H1 (cell line): ENCODE results near the gene ZNF479. TPM values are rescaled to one million over a fixed set of nuclear protein-coding genes. Genes with fewer than 3 reads are reported as not detected.

ENCODE experiments used
- CTCF ChIA-PET: fragments of 300-600 bp; sonication (Branson Sonifier 250); formaldehyde crosslinking; loops from one replicate; lab custom pipeline; 2021; ENCODE audit not compliant: partially characterized antibody; lab: Charles Lee
- POLR2A ChIA-PET: fragments of 300-600 bp; sonication (Branson Sonifier 250); formaldehyde crosslinking; loops from one replicate; lab custom pipeline; 2021; ENCODE audit warnings: inconsistent platforms; ENCODE audit not compliant: partially characterized antibody; lab: Charles Lee
- DNase-seq, 2 experiments: peaks; one replicate each; pipeline versions ENCODE4 v3.0.0 to v3.0.0-alpha.2; 2010 to 2022; ENCODE audit warnings: low spot score in 2 of 2, low read depth in 1 of 2, mixed read lengths in 1 of 2
- FAIRE-seq: peaks from 2 replicates; lab custom pipeline; 2011; peaks lifted over from hg19 to GRCh38; lab: Jason Lieb, UNC
- H2AFZ ChIP-seq: 2 replicates; pipeline ENCODE4 v1.8.1; 2012; ENCODE audit warnings: low read length, inconsistent platforms
- H2AK5ac ChIP-seq: 2 replicates; pipeline ENCODE4 v1.6.1; 2013; ENCODE audit warnings: low read depth, low read length
- H2BK120ac ChIP-seq: replicated peaks from 2 replicates; pipeline ENCODE3; 2013; ENCODE audit warnings: low read depth, low read length, inconsistent platforms
- H2BK12ac ChIP-seq: 2 replicates; pipeline ENCODE4 v1.6.1; 2013; ENCODE audit warnings: low read depth, low read length
- H2BK15ac ChIP-seq: 2 replicates; pipeline ENCODE4 v1.6.1; 2013; ENCODE audit warnings: low read length
- H2BK20ac ChIP-seq: 2 replicates; pipeline ENCODE4 v1.6.1; 2013; ENCODE audit warnings: low read length
- H2BK5ac ChIP-seq: 2 replicates; pipeline ENCODE4 v1.6.1; 2013; ENCODE audit warnings: low read depth, low read length
- H3K14ac ChIP-seq: 2 replicates; pipeline ENCODE4 v1.6.1; 2013; ENCODE audit warnings: inconsistent platforms; ENCODE audit not compliant: insufficient read length
- H3K18ac ChIP-seq: 2 replicates; pipeline ENCODE4 v1.6.1; 2013; ENCODE audit warnings: low read length; ENCODE audit errors: extremely low read depth
- H3K23ac ChIP-seq: 2 replicates; pipeline ENCODE4 v1.6.1; 2013; ENCODE audit warnings: inconsistent platforms; ENCODE audit not compliant: insufficient read length
- H3K23me2 ChIP-seq: 2 replicates; pipeline ENCODE4 v1.6.1; 2013; ENCODE audit warnings: low read depth, low read length
- H3K27ac ChIP-seq: 2 replicates; pipeline ENCODE4 v1.6.1; 2011; ENCODE audit warnings: low read depth, low read length, inconsistent platforms
- H3K27me3 ChIP-seq, 4 experiments: replicated peaks in 1 of 4; 1 replicate in 1 of 4; 2 replicates in 3 of 4; pipeline versions ENCODE4 v1.6.1 to v1.8.1; 2011 to 2013; ENCODE audit warnings: low read length in 3 of 4, mild to moderate bottlenecking in 3 of 4, inconsistent platforms in 2 of 4, mixed read lengths in 2 of 4, moderate library complexity in 1 of 4; ENCODE audit not compliant: control insufficient read depth in 3 of 4, insufficient read depth in 3 of 4; ENCODE audit errors: extremely low read depth in 1 of 4
- H3K36me3 ChIP-seq, 4 experiments: 2 replicates each; pipeline versions ENCODE4 v1.6.1 to v1.8.1; 2011 to 2013; ENCODE audit warnings: mild to moderate bottlenecking in 4 of 4, low read length in 3 of 4, moderate library complexity in 2 of 4, control low read depth in 1 of 4, inconsistent platforms in 1 of 4; ENCODE audit not compliant: insufficient read depth in 4 of 4, control insufficient read depth in 2 of 4
- H3K4ac ChIP-seq: replicated peaks from 2 replicates; pipeline ENCODE3; 2013; ENCODE audit warnings: low read length, low read depth, mixed read lengths, inconsistent platforms; ENCODE audit not compliant: insufficient read length
- H3K4me1 ChIP-seq, 4 experiments: replicated peaks in 1 of 4; 1 replicate in 1 of 4; 2 replicates in 3 of 4; pipeline versions ENCODE4 v1.6.1 to v1.8.1; 2011 to 2013; ENCODE audit warnings: low read length in 3 of 4, inconsistent platforms in 2 of 4, mixed read lengths in 1 of 4; ENCODE audit not compliant: insufficient read depth in 4 of 4, control insufficient read depth in 3 of 4
- H3K4me2 ChIP-seq, 2 experiments: 2 replicates each; pipeline versions ENCODE4 v1.6.1 to v1.8.1; 2011 to 2013; ENCODE audit warnings: low read depth in 2 of 2, low read length in 2 of 2, control low read depth in 1 of 2, inconsistent platforms in 1 of 2, mild to moderate bottlenecking in 1 of 2; ENCODE audit not compliant: insufficient read depth in 1 of 2
- H3K4me3 ChIP-seq, 4 experiments: fragments of 200-600, 300-600 bp in 1 of 4; sonication (generic), shearing (Covaris generic), sonication (Bioruptor Twin) in 1 of 4; 2 replicates each; pipeline versions ENCODE4 v1.5.1 to v1.8.1; 2011 to 2016; ENCODE audit warnings: low read length in 4 of 4, low read depth in 3 of 4, control low read depth in 2 of 4, inconsistent platforms in 2 of 4, mild to moderate bottlenecking in 2 of 4, mixed read lengths in 1 of 4, moderate library complexity in 1 of 4; ENCODE audit not compliant: insufficient read depth in 2 of 4; ENCODE audit errors: extremely low read depth in 1 of 4
- H3K56ac ChIP-seq: replicated peaks from 2 replicates; pipeline ENCODE3; 2013; ENCODE audit warnings: low read depth, mild to moderate bottlenecking, mixed read lengths, low read length, inconsistent platforms; ENCODE audit not compliant: insufficient read length
- H3K79me1 ChIP-seq: 2 replicates; pipeline ENCODE4 v1.6.1; 2013; ENCODE audit warnings: low read depth, low read length, control low read depth
- H3K79me2 ChIP-seq, 2 experiments: 2 replicates each; pipeline versions ENCODE4 v1.6.1 to v1.8.1; 2012 to 2013; ENCODE audit warnings: low read length in 2 of 2, mild to moderate bottlenecking in 2 of 2, inconsistent platforms in 1 of 2; ENCODE audit not compliant: insufficient read depth in 2 of 2, control insufficient read depth in 1 of 2
- H3K9ac ChIP-seq, 4 experiments: replicated peaks in 1 of 4; 1 replicate in 1 of 4; 2 replicates in 3 of 4; pipeline versions ENCODE4 v1.6.1 to v1.8.1; 2011 to 2013; ENCODE audit warnings: low read depth in 3 of 4, low read length in 3 of 4, control low read depth in 2 of 4, mild to moderate bottlenecking in 2 of 4, moderate library complexity in 2 of 4, inconsistent platforms in 1 of 4; ENCODE audit errors: extremely low read depth in 1 of 4
- H3K9me3 ChIP-seq, 2 experiments: 2 replicates each; pipeline versions ENCODE4 v1.6.1 to v1.8.1; 2012 to 2013; ENCODE audit warnings: mild to moderate bottlenecking in 2 of 2, moderate library complexity in 2 of 2, control low read depth in 1 of 2, inconsistent platforms in 1 of 2, low read depth in 1 of 2, low read length in 1 of 2, mixed read lengths in 1 of 2; ENCODE audit not compliant: insufficient read depth in 2 of 2
- H4K20me1 ChIP-seq, 2 experiments: replicated peaks in 1 of 2; 2 replicates each; pipeline versions ENCODE3 to v1.8.1; 2011 to 2013; ENCODE audit warnings: inconsistent platforms in 2 of 2, low read length in 2 of 2, mild to moderate bottlenecking in 1 of 2; ENCODE audit not compliant: insufficient read depth in 2 of 2, control insufficient read depth in 1 of 2
- H4K5ac ChIP-seq: 2 replicates; pipeline ENCODE4 v1.6.1; 2013; ENCODE audit warnings: low read length, low read depth, mixed read lengths, inconsistent platforms; ENCODE audit not compliant: insufficient read length
- H4K8ac ChIP-seq: 2 replicates; pipeline ENCODE4 v1.8.0; 2013; ENCODE audit warnings: mild to moderate bottlenecking, moderate library complexity, low read length, inconsistent platforms; ENCODE audit not compliant: insufficient read depth; ENCODE audit errors: extremely low read depth
- H4K91ac ChIP-seq: replicated peaks from 2 replicates; pipeline ENCODE3; 2013; ENCODE audit warnings: low read length, mixed read lengths, inconsistent platforms; ENCODE audit not compliant: insufficient read length
- ASH2L ChIP-seq: fragments of 200-600, 300-600 bp; sonication (generic); IDR thresholded peaks from one replicate; pipeline ENCODE4 v1.7.1; 2017; ENCODE audit warnings: low read length
- BCL11A ChIP-seq, 2 experiments: IDR thresholded peaks; one replicate each; pipeline ENCODE4 v1.6.1; 2011; ENCODE audit warnings: low read depth in 2 of 2, low read length in 2 of 2, mild to moderate bottlenecking in 2 of 2
- CHD2 ChIP-seq: IDR thresholded peaks from 2 replicates; pipeline ENCODE4 v1.6.1; 2012; ENCODE audit warnings: low read length, improper control_type of control experiment
- EP300 ChIP-seq, 2 experiments: IDR thresholded peaks; 1 replicate in 1 of 2; 2 replicates in 1 of 2; pipeline ENCODE4 v1.6.1; 2011 to 2012; ENCODE audit warnings: low read depth in 2 of 2, low read length in 2 of 2, mild to moderate bottlenecking in 2 of 2, borderline replicate concordance in 1 of 2, inconsistent platforms in 1 of 2, moderate library complexity in 1 of 2
- EZH2 ChIP-seq: fragments of 200-600 bp; sonication (generic); IDR thresholded peaks from 2 replicates; pipeline ENCODE4 v1.7.1; 2012; ENCODE audit warnings: low read depth, mild to moderate bottlenecking, moderate library complexity, low read length, inconsistent platforms; ENCODE audit not compliant: severe bottlenecking
- HDAC6 ChIP-seq: IDR thresholded peaks from one replicate; pipeline ENCODE4 v1.7.1; 2012; ENCODE audit warnings: low read depth, mild to moderate bottlenecking, inconsistent platforms, low read length, moderate library complexity
- MAX ChIP-seq: IDR thresholded peaks from 2 replicates; pipeline ENCODE4 v1.6.1; 2012; ENCODE audit warnings: inconsistent platforms
- RAD21 ChIP-seq, 2 experiments: IDR thresholded peaks in 1 of 2; conservative IDR thresholded peaks in 1 of 2; 2 replicates each; pipeline ENCODE4 v1.6.1; 2011; ENCODE audit warnings: low read depth in 2 of 2, low read length in 2 of 2, improper control_type of control experiment in 1 of 2, inconsistent platforms in 1 of 2, mild to moderate bottlenecking in 1 of 2, moderate library complexity in 1 of 2
- RBBP5 ChIP-seq: IDR thresholded peaks from 2 replicates; pipeline ENCODE4 v1.7.1; 2012; ENCODE audit warnings: low read depth, mild to moderate bottlenecking, inconsistent platforms, low read length, moderate library complexity, borderline replicate concordance
- RFX5 ChIP-seq: IDR thresholded peaks from 2 replicates; pipeline ENCODE4 v1.6.1; 2011; ENCODE audit warnings: low read depth, low read length, improper control_type of control experiment, borderline replicate concordance
- SAP30 ChIP-seq: fragments of 300-600 bp; sonication (generic); IDR thresholded peaks from 2 replicates; pipeline ENCODE4 v1.7.1; 2012; ENCODE audit warnings: low read length, moderate library complexity, mild to moderate bottlenecking, inconsistent platforms; ENCODE audit not compliant: insufficient read depth, insufficient replicate concordance
- SIX5 ChIP-seq: IDR thresholded peaks from 2 replicates; pipeline ENCODE4 v1.6.1; 2011; ENCODE audit warnings: mild to moderate bottlenecking, low read depth, low read length
- SP1 ChIP-seq: IDR thresholded peaks from 2 replicates; pipeline ENCODE4 v1.6.1; 2011; ENCODE audit warnings: low read depth, low read length
- SRF ChIP-seq: IDR thresholded peaks from 2 replicates; pipeline ENCODE4 v1.6.1; 2011; ENCODE audit warnings: mild to moderate bottlenecking, low read depth, low read length, moderate library complexity
- TBP ChIP-seq: IDR thresholded peaks from 2 replicates; pipeline ENCODE4 v1.6.1; 2011; ENCODE audit warnings: low read depth, low read length, improper control_type of control experiment
- WGBS, 2 experiments: shearing (Covaris generic) in 1 of 2; methylation state at CpG; one replicate each; pipeline versions ENCODE4 v1.1.6 to v1.1.7; 2013 to 2015; ENCODE audit warnings: low lambda C conversion rate in 2 of 2, mixed read lengths in 2 of 2, inconsistent platforms in 1 of 2, low coverage in 1 of 2, missing lambda C conversion rate in 1 of 2; ENCODE audit not compliant: insufficient replicate concordance in 2 of 2, insufficient coverage in 1 of 2, insufficient read length in 1 of 2; ENCODE audit errors: extremely low coverage in 1 of 2, missing lambda C conversion rate in 1 of 2; 5-methylcytosine and 5-hydroxymethylcytosine counted together
- polyA plus RNA-seq, 7 experiments: library from polyadenylated mRNA; depleted of rRNA in 3 of 7; stranded (reverse) in 5 of 7; unstranded in 2 of 7; fragments of >200 nt in 5 of 7; fragments of 200-250 nt in 2 of 7; gene quantifications; 1 replicate in 5 of 7; 2 replicates in 1 of 7; 4 replicates in 1 of 7; pipeline versions ENCODE4 v1.2.1 to v1.2.3, GENCODE V29; 2011 to 2013; ENCODE audit warnings: missing spikeins in 2 of 7, mixed read lengths in 2 of 7
- total RNA-seq: library from RNA; stranded (reverse); fragmentation: NEBNext Ultra II Directional; extraction: Animal tissue kit (Norgen Biotek cat#: 25700); gene quantifications from 2 replicates; pipeline ENCODE4 v1.2.1, GENCODE V29; 2021

Gene ZNF479
- total and polyA plus RNA-seq, 2 of the 8 experiments (the other 6 are each of a cell fraction or from before 2014, with no cell fraction given): not detected

- no peaks in the 10 kb centered on the region for H3K79me1 ChIP-seq
- FAIRE-seq: no peak
- no peak overlapping the region for H2AFZ ChIP-seq
- no peaks in the 10 kb centered on the region; a peak in 2 of 8 replicates for H3K36me3 ChIP-seq
- H4K91ac ChIP-seq: no peak overlapping the region
- no peak for DNase-seq
- POLR2A ChIA-PET: no interaction called here
- H3K4ac ChIP-seq: no peak overlapping the region
- no peak overlapping the region for H2BK5ac ChIP-seq
- H3K23me2 ChIP-seq: no peaks in the 10 kb centered on the region
- H3K14ac ChIP-seq: no peak overlapping the region
- H3K56ac ChIP-seq: no peak overlapping the region
- H4K8ac ChIP-seq: no peak overlapping the region
- H3K4me1 ChIP-seq: no peaks in the 10 kb centered on the region
- CTCF ChIA-PET: no interaction called here
- H3K27me3 ChIP-seq: no peaks in the 10 kb centered on the region
- peaks cover 42 to 66% of the 10 kb centered on the region in 2 experiments for H3K9me3 ChIP-seq
- no peaks in the 10 kb centered on the region for H4K20me1 ChIP-seq
- no peaks in the 10 kb centered on the region for H3K79me2 ChIP-seq
- 50% methylated on average over 2 of the region's 4 CpGs; no CpG with 5 or more reads in 1 of the 2 experiments for WGBS, 2 experiments
- H3K23ac ChIP-seq: no peak overlapping the region
- no peak overlapping the region for H3K27ac ChIP-seq
- H3K4me3 ChIP-seq: no peak overlapping the region
- no peak overlapping the region for H3K4me2 ChIP-seq
- H2BK15ac ChIP-seq: no peak overlapping the region
- H2BK20ac ChIP-seq: no peak overlapping the region
- no peak overlapping the region for H4K5ac ChIP-seq
- H2BK12ac ChIP-seq: no peak overlapping the region
- no peak overlapping the region for H2BK120ac ChIP-seq
- no peak overlapping the region for H3K18ac ChIP-seq
- no peak overlapping the region for H2AK5ac ChIP-seq
- no peak overlapping the region for H3K9ac ChIP-seq
- no peak for TF ChIP-seq SRF
- TF ChIP-seq RBBP5: no peak
- no peak for TF ChIP-seq ASH2L
- no peak for TF ChIP-seq MAX
- no peak for TF ChIP-seq CHD2
- no peak for TF ChIP-seq HDAC6
- TF ChIP-seq SP1: no peak
- TF ChIP-seq BCL11A (IDR thresholded peaks at IDR 0.05; ENCODE audit: low read depth in 2 of 2, low read length in 2 of 2): no peak
- no peak for TF ChIP-seq RAD21 (IDR thresholded peaks at IDR 0.05 in 1 of 2, conservative IDR thresholded peaks at IDR 0.05 in 1 of 2; ENCODE audit: low read depth in 2 of 2, low read length in 2 of 2)
- no peak for TF ChIP-seq EZH2
- TF ChIP-seq SIX5: no peak
- no peak for TF ChIP-seq EP300 (IDR thresholded peaks at IDR 0.05; ENCODE audit: borderline replicate concordance in 1 of 2, low read depth in 2 of 2, low read length in 2 of 2)
- no peak for TF ChIP-seq SAP30
- TF ChIP-seq TBP: no peak
- no peak for TF ChIP-seq RFX5
Observed at GRCh38 chr7:57182031-57182430, 49.8 kb upstream of the ZNF479 start.
